Measurements from ENCODE around the gene PROM2.

Gene PROM2

DNA sequence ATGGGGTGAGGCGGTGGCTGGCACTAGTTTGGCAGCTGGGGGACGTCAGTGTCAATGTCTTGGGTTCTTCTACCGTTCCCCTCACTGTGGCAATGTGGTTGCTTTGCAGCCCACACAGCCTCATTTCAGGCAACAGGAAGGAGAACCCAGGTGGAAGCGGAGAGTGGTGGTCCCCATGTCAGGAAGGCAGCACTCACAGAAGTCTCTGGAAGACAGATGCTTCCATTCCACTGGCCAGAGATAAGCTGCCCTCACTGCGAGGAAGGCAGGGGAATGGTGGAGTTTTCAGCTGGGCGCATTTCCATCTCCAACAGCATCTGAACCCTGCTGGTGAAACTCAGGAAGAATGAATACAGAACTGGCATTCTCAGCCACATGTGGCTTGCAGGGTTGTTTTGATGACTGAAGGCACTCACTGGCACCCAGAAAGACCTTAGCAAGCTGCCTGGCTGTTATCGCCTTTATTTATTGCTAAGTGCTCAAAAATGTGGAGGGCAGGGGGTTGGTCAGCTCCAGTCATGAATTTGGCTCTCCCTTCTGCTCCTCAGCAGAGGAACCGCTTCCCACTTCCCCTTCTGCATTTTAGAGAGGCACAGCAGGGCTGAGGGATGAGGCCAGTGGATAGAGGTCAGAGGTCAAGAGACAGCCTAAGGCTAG, 42.3 kb downstream of the PROM2 start:
- peak; percentile 92 for DNase-seq
- in situ Hi-C loops (cut with HindIII; ENCODE audit: low pct_ligation_motif_present, low pct_unique_long_range_greater_than_20kb, low sequenced_read_pairs) = no loop called here

GRCh38 chr2:95317123-95317500, 42.9 kb downstream of the PROM2 start:
- in situ Hi-C loops (cut with HindIII; ENCODE audit: low pct_ligation_motif_present, low pct_unique_long_range_greater_than_20kb, low sequenced_read_pairs) = no loop called here
- DNase-seq = no peak

DNA sequence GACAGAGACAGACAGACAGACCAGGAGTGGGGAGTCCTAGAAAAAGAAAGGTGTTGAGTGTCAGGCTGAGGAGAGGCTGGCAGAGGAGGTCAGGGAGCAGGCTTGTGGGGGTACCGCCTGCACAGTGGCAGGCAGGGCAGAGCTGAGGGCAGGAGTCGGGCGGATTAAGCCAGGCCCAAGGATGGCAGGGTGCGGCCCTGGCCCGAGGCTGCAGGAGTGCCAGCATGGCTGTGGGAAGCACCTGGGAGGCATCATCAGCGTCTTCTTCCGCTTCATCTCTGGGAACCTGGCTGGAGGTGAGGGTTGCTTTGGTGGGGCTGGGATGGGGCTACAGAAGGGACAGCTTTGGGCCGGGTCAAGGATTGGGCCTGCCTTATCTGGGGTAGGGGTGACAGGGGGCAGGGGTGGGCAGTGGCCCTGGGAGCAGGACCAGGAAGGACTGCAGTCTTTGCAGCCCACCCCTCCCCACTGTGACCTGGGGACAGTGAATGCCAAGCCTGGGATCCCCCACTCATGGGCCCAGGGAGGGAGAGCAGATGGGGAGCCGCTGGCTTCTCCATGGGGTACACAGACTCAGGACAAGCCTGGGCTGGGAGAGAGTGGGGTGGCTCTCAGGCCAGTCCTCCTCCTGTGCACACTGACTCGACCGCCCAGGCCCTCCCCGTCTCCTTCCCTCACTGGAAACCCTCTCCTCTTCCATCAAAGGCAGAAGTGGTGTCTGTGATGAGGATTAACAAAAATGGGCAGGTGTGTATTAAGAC, 43.6 kb downstream of the PROM2 start:
- no peak for DNase-seq
- in situ Hi-C loops (cut with HindIII; ENCODE audit: low pct_ligation_motif_present, low pct_unique_long_range_greater_than_20kb, low sequenced_read_pairs) = no loop called here

DNA sequence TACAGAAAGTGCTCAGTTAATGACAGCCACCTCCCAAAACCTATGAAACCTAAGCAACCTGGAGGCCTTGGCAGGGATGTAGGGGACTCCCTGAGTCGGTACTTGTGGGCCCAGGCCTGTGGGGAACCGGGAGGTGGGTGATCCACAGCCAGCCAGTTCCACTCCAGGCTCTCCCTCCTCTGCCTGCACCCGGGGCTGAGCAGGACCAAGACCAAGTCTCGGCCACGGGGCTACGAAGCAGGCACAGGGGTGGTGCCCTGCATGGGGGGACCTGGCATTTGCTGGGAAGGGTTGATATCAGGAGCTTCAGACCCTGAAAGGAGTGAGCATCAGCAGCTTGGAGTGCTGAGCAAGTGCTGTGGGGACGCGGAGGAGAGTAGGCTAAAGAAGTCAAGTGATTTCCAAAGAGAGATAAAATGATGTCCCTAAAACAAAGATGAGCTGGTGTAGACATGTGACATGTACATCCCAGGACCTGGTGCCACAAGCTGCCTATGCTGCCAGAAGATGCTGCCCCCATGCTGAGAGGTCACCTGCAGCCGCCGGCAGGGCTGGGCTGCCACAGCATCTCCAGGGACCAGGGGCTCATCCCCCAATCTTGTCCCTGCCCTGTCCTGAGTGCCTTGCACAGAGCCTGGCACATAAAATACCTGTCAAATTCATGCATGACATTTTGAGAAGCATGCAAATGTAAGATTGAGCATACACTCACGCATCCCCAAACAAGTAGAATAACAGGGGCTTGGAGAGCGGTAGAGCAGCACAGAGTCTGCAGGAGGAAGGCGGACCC, 44.4 kb downstream of the PROM2 start:
- DNase-seq = no peak
- in situ Hi-C loops (cut with HindIII; ENCODE audit: low pct_ligation_motif_present, low pct_unique_long_range_greater_than_20kb, low sequenced_read_pairs) = no loop called here

- no peak for DNase-seq
- in situ Hi-C loops (cut with HindIII; ENCODE audit: low pct_ligation_motif_present, low pct_unique_long_range_greater_than_20kb, low sequenced_read_pairs) = no loop called here
These were observed 45.5 kb downstream of the PROM2 start for GRCh38 chr2:95319481-95320343.

- DNase-seq = no peak
- in situ Hi-C loops (cut with HindIII; ENCODE audit: low pct_ligation_motif_present, low pct_unique_long_range_greater_than_20kb, low sequenced_read_pairs) = no loop called here
These were observed 46.1 kb downstream of the PROM2 start for GRCh38 chr2:95320344-95320712.

GRCh38 chr2:95320986-95321767, 46.9 kb downstream of the PROM2 start:
- in situ Hi-C loops (cut with HindIII; ENCODE audit: low pct_ligation_motif_present, low pct_unique_long_range_greater_than_20kb, low sequenced_read_pairs) = no loop called here
- DNase-seq = no peak

- DNase-seq = peak; percentile 63
- in situ Hi-C loops (cut with HindIII; ENCODE audit: low pct_ligation_motif_present, low pct_unique_long_range_greater_than_20kb, low sequenced_read_pairs) = no loop called here
These were observed 49.3 kb downstream of the PROM2 start for GRCh38 chr2:95323347-95324155.

DNA sequence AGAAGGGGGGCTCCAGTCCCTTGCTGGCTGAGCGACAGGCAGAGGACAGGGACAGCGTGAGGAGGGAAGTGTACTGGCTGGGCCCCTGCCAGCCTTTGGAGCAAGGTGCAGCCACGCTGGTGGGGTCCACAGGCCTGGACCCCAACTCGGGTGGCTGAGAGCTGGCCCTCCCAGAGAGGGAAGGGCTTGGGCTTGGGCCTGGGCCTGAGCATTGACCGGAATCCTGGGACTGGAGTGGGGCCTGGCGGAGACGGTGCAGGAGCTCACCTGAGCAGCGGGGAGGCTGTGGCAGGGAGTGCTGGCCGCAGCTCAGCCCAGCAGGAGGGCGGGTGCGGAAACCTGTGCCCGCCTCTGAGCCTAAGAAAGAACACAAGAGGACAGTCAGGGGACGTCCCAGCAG, 50.8 kb downstream of the PROM2 start:
- no peak for DNase-seq
- in situ Hi-C loops (cut with HindIII; ENCODE audit: low pct_ligation_motif_present, low pct_unique_long_range_greater_than_20kb, low sequenced_read_pairs) = no loop called here

DNA sequence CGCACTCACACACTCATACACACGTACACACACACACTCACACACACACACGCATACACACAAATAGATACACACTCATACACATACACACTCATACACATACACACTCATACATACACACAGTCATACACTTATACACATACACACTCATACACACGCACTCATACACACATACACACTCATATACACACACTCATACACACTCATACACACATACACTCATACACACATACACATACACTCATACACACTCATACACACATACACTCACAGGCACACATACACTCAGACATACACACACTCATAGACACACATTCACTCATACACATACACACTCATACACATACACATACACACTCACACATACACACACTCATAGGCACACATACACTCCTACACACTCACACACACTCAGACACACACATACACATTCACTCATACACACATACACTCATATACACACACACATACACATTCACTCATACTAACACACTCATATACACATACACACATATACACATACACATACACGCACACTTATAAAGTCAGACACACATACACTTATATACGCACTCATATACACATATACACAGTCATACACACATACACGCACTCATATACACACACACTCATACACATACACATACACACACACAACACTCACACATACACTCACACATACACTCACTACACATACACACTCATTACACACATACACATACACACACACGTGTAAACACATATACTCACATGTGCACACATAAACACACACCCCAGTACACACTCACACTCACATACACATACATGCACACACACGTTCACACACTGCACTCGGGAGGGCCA, 51.6 kb downstream of the PROM2 start:
- no peak for DNase-seq
- in situ Hi-C loops (cut with HindIII; ENCODE audit: low pct_ligation_motif_present, low pct_unique_long_range_greater_than_20kb, low sequenced_read_pairs) = no loop called here

- in situ Hi-C loops (cut with HindIII; ENCODE audit: low pct_ligation_motif_present, low pct_unique_long_range_greater_than_20kb, low sequenced_read_pairs) = no loop called here
- no peak for DNase-seq
These were observed 52.3 kb downstream of the PROM2 start for GRCh38 chr2:95326433-95327140.

DNA sequence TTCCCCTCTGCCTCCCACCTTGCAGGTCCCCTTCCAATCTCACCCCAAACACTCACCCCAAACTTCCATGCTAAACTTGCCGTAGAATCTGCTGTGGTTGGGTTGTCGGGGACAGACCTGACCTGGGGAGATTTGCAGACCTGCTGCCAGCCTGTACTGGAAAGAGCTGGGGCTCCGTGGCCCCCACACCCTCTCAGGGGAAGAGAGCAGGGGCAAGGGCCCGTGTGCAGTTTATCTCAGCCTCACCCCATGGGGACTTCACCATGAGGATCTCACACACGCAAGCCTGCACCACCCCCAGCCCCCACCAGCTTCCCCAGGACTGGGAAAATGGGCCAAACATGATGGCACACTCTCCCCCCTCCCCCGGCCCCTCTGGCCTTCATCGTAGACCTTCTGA, 53.6 kb downstream of the PROM2 start:
- in situ Hi-C loops (cut with HindIII; ENCODE audit: low pct_ligation_motif_present, low pct_unique_long_range_greater_than_20kb, low sequenced_read_pairs) = no loop called here

DNA sequence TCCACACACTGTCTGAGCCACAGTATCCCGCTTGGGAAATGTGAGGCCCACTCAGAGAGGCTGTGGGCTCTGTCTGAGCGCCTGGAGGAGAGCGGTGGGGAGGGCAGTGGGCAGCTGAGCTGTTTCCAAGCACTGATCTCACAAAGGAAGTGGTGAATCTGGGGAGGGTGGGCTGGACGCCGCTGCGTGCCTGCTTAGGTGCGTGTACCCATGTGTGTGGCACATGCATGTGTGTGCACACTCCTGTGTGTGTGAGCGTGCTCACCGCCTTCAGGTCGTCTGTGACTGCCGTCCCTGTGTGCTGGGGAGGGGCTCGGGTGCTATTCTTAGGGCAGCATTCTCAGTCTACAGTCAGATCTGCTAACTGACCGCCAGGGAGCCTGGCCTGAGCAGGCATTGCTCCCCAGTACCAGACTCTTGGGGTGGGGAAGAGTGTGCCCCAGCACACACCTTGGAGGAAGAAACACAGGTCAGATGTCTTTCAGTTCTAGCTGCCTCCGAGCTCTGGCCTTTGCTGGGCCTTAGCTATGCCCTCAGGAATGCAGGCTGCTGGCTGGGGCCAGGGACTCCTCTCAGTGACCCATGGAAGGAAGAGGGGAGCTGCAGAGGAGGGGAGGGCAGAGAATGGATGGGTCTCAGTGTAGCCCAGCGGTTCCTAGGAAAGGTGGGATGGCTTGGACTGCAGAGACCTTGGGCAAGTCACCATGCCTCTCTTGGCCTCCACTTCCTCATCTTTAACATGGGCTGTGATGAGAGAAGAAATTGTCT, 54.3 kb downstream of the PROM2 start:
- peak; percentile 45 for DNase-seq
- in situ Hi-C loops (cut with HindIII; ENCODE audit: low pct_ligation_motif_present, low pct_unique_long_range_greater_than_20kb, low sequenced_read_pairs) = no loop called here

More for the DNA sequence above, 53.6 kb downstream of the PROM2 start:
- DNase-seq = no peak

- DNase-seq = no peak
- in situ Hi-C loops (cut with HindIII; ENCODE audit: low pct_ligation_motif_present, low pct_unique_long_range_greater_than_20kb, low sequenced_read_pairs) = no loop called here
These were observed 55.2 kb downstream of the PROM2 start for GRCh38 chr2:95329401-95329800.

Measured in ACHN (cell line).